Effector memory CD8-positive, alpha-beta T cell (primary cell): ENCODE results near the gene CMSS1.

Source experiments
- ATAC-seq: fragments of 150-1000 bp; cut with Tn5 transposase; replicated peaks from 2 replicates; pipeline ENCODE4 v1.10.0; 2021; ENCODE audit warnings: mild to moderate bottlenecking, moderate library complexity
- DNase-seq, 3 experiments: peaks; one replicate each; pipeline ENCODE4 v3.0.0; 2021
- H3K27ac Mint-ChIP-seq, 2 donors: one replicate each; pipeline ENCODE4 v1.8.0; 2022; ENCODE audit warnings: mild to moderate bottlenecking in 2 of 2, mixed read lengths in 2 of 2, moderate library complexity in 2 of 2
- H3K27me3 Mint-ChIP-seq, 2 donors: one replicate each; pipeline ENCODE4 v1.8.0; 2022; ENCODE audit warnings: mixed read lengths in 2 of 2
- H3K36me3 Mint-ChIP-seq: one replicate; pipeline ENCODE4 v1.8.0; 2022; ENCODE audit warnings: mild to moderate bottlenecking, moderate library complexity, mixed read lengths; ENCODE audit not compliant: insufficient read depth
- H3K4me1 Mint-ChIP-seq, 2 donors: one replicate each; pipeline ENCODE4 v1.8.0; 2022; ENCODE audit warnings: low read depth in 2 of 2, mixed read lengths in 2 of 2
- H3K4me3 Mint-ChIP-seq, 2 donors: one replicate each; pipeline ENCODE4 v1.8.0; 2022; ENCODE audit warnings: mild to moderate bottlenecking in 2 of 2, mixed read lengths in 2 of 2, moderate library complexity in 2 of 2
- H3K9me3 Mint-ChIP-seq, 2 donors: one replicate each; pipeline ENCODE4 v1.8.0; 2022; ENCODE audit warnings: mixed read lengths in 2 of 2

The CMSS1 gene

GRCh38 chr3:99877031-99877579 lies 59.4 kb downstream of the CMSS1 start:
- ATAC-seq (no peak), DNase-seq (no peak)
- Mint-ChIP-seq H3K9me3 (no peaks in the 10 kb centered on the region), H3K36me3 (no peaks in the 10 kb centered on the region), H3K4me3 (no peak overlapping the region), H3K27ac (no peak overlapping the region), H3K4me1 (peaks cover 9 to 10% of the 10 kb centered on the region in 2 donors), H3K27me3 (no peaks in the 10 kb centered on the region)

DNA sequence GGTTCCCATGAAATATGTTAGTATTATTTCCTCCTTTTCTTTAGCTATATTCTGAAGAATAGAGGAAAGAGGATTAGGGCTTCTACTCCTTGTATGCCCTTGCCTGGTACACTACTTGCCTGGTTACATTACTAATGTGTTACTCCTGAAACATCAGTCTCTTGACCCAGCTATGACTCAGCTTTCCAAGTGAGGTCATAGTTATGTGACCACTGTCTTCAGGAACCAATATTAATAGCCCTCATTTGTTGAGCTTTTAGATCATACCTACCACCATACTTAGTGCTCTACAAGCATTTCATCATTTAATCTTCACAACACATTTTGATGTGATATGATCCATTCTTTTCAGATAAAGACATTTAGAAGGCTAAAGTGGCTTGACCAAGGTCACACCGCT lies 60.3 kb downstream of the CMSS1 start:
- no peaks in the 10 kb centered on the region for H3K9me3 Mint-ChIP-seq
- ATAC-seq (no peak), DNase-seq (no peak)
- H3K4me3 Mint-ChIP-seq, result no peak overlapping the region
- H3K4me1 Mint-ChIP-seq, result peaks cover 9 to 10% of the 10 kb centered on the region in 2 donors
- no peaks in the 10 kb centered on the region for H3K36me3 Mint-ChIP-seq
- no peak overlapping the region for H3K27ac Mint-ChIP-seq
- no peaks in the 10 kb centered on the region for H3K27me3 Mint-ChIP-seq

- H3K36me3 Mint-ChIP-seq, result no peaks in the 10 kb centered on the region
- H3K4me3 Mint-ChIP-seq, result no peak overlapping the region
- ATAC-seq (no peak), DNase-seq (no peak)
- H3K4me1 Mint-ChIP-seq, result peaks cover 12 to 21% of the 10 kb centered on the region in 2 donors
- H3K9me3 Mint-ChIP-seq, result no peaks in the 10 kb centered on the region
- no peaks in the 10 kb centered on the region for H3K27me3 Mint-ChIP-seq
- no peak overlapping the region for H3K27ac Mint-ChIP-seq
These were observed 61.6 kb downstream of the CMSS1 start for GRCh38 chr3:99879275-99879674.

DNA sequence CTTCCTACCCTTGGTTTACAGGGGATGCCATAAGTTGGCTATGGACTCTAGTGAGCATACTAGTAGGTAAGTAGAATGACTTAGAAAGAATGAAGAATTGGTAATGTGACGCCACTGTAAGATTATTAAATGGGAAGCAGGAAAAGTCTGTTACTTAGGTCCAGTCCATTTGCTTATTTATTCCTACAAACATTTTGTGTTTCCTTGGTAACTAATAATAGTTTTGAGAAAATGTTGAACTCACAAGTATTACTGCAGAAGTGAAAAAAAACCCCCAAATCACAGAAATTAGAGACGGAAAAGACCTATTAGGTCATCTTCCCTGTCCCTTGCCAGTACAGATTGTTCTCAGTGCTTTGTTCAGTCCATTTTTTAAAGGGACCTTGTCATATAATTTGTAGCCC lies 63.5 kb downstream of the CMSS1 start:
- H3K4me3 Mint-ChIP-seq, result no peak overlapping the region
- H3K27ac Mint-ChIP-seq, result no peak overlapping the region
- peaks cover 22 to 27% of the 10 kb centered on the region in 2 donors for H3K4me1 Mint-ChIP-seq
- H3K9me3 Mint-ChIP-seq, result no peaks in the 10 kb centered on the region
- H3K27me3 Mint-ChIP-seq, result no peaks in the 10 kb centered on the region
- H3K36me3 Mint-ChIP-seq, result no peaks in the 10 kb centered on the region
- ATAC-seq (no peak), DNase-seq (no peak)

- peaks cover 19 to 22% of the 10 kb centered on the region in 2 donors for H3K4me1 Mint-ChIP-seq
- no peak overlapping the region for H3K4me3 Mint-ChIP-seq
- no peak overlapping the region for H3K27ac Mint-ChIP-seq
- ATAC-seq (no peak), DNase-seq (no peak)
- H3K36me3 Mint-ChIP-seq, result no peaks in the 10 kb centered on the region
- H3K9me3 Mint-ChIP-seq, result no peaks in the 10 kb centered on the region
- H3K27me3 Mint-ChIP-seq, result no peaks in the 10 kb centered on the region
These were observed 64.9 kb downstream of the CMSS1 start for GRCh38 chr3:99882436-99883137.

GRCh38 chr3:99883138-99883461 lies 65.4 kb downstream of the CMSS1 start:
- H3K27ac Mint-ChIP-seq, result no peak overlapping the region
- no peaks in the 10 kb centered on the region for H3K27me3 Mint-ChIP-seq
- DNase-seq (no peak), ATAC-seq (no peak)
- H3K9me3 Mint-ChIP-seq, result no peaks in the 10 kb centered on the region
- no peaks in the 10 kb centered on the region for H3K36me3 Mint-ChIP-seq
- H3K4me1 Mint-ChIP-seq, result peaks cover 16 to 22% of the 10 kb centered on the region in 2 donors
- no peak overlapping the region for H3K4me3 Mint-ChIP-seq

DNA sequence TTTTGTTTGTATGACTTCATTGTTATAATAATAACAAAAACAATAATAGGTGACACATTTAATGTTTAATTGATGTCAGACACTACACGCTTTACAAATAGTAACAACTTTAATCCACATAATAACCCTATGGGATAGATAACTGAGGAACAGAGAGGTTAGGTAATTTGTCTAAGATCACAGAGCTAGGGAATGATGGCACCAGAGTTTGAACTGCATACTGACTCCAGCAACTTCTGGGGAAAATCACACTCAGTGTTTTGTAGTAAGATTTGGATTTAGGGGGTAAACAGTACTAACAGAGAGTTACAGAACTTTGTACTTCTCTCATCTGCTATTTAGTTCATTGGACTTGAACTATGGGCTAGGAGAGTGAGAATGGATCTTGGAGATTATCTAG lies 66.0 kb downstream of the CMSS1 start:
- DNase-seq, result no peak
- no peak for ATAC-seq
- Mint-ChIP-seq H3K4me1 (peaks cover 15 to 22% of the 10 kb centered on the region in 2 donors), H3K4me3 (no peak overlapping the region), H3K36me3 (no peaks in the 10 kb centered on the region), H3K27me3 (no peaks in the 10 kb centered on the region), H3K9me3 (no peaks in the 10 kb centered on the region), H3K27ac (no peak overlapping the region)

- no peaks in the 10 kb centered on the region for H3K27me3 Mint-ChIP-seq
- peak overlapping the region in 1 of 2 donors; percentile 2 for H3K27ac Mint-ChIP-seq
- H3K4me1 Mint-ChIP-seq, result peaks cover 13 to 22% of the 10 kb centered on the region in 2 donors
- DNase-seq, result no peak
- no peaks in the 10 kb centered on the region for H3K9me3 Mint-ChIP-seq
- H3K4me3 Mint-ChIP-seq, result no peak overlapping the region
- ATAC-seq, result peak; percentile 41
- no peaks in the 10 kb centered on the region for H3K36me3 Mint-ChIP-seq
These were observed 66.8 kb downstream of the CMSS1 start for GRCh38 chr3:99884484-99884883.

GRCh38 chr3:99885085-99885484 lies 67.4 kb downstream of the CMSS1 start:
- H3K27ac Mint-ChIP-seq, result no peak overlapping the region
- H3K4me3 Mint-ChIP-seq, result no peak overlapping the region
- ATAC-seq, result no peak
- peaks cover 13 to 22% of the 10 kb centered on the region in 2 donors for H3K4me1 Mint-ChIP-seq
- DNase-seq, result no peak
- H3K9me3 Mint-ChIP-seq, result no peaks in the 10 kb centered on the region
- H3K27me3 Mint-ChIP-seq, result no peaks in the 10 kb centered on the region
- H3K36me3 Mint-ChIP-seq, result no peaks in the 10 kb centered on the region

DNA sequence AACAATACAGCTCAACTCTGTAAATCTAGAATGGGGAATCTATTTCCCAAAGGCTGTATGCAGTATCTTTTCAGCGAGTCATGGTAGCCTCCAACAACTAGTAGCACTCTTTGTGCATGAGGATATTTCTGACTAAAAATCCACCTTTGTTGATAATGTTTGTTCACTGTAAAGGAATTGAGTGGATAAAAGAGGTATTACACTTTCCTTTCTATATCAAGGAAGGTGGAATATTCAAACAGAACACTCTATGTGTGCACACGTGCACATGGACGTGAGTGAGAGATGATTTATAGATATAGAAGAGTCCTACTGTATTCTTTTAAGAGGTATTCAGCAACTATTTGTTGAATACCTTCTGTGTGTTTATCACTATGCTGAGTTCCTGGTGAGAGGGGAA lies 68.2 kb downstream of the CMSS1 start:
- H3K9me3 Mint-ChIP-seq, result no peaks in the 10 kb centered on the region
- no peak overlapping the region for H3K4me3 Mint-ChIP-seq
- DNase-seq (no peak), ATAC-seq (no peak)
- H3K27ac Mint-ChIP-seq, result no peak overlapping the region
- peaks cover 13 to 22% of the 10 kb centered on the region in 2 donors for H3K4me1 Mint-ChIP-seq
- no peaks in the 10 kb centered on the region for H3K27me3 Mint-ChIP-seq
- H3K36me3 Mint-ChIP-seq, result no peaks in the 10 kb centered on the region

GRCh38 chr3:99891610-99892285 lies 74.1 kb downstream of the CMSS1 start:
- H3K4me3 Mint-ChIP-seq, result no peak overlapping the region
- ATAC-seq (no peak), DNase-seq (no peak)
- H3K9me3 Mint-ChIP-seq, result no peaks in the 10 kb centered on the region
- H3K36me3 Mint-ChIP-seq, result no peaks in the 10 kb centered on the region
- no peaks in the 10 kb centered on the region for H3K27me3 Mint-ChIP-seq
- H3K4me1 Mint-ChIP-seq, result no peaks in the 10 kb centered on the region
- no peak overlapping the region for H3K27ac Mint-ChIP-seq

- Mint-ChIP-seq H3K4me1 (no peaks in the 10 kb centered on the region), H3K27ac (no peak overlapping the region), H3K4me3 (no peak overlapping the region), H3K9me3 (no peaks in the 10 kb centered on the region), H3K36me3 (no peaks in the 10 kb centered on the region), H3K27me3 (no peaks in the 10 kb centered on the region)
- DNase-seq (no peak), ATAC-seq (no peak)
These were observed 74.7 kb downstream of the CMSS1 start for GRCh38 chr3:99892332-99892731.

GRCh38 chr3:99895131-99895696 lies 77.6 kb downstream of the CMSS1 start:
- no peaks in the 10 kb centered on the region for H3K27me3 Mint-ChIP-seq
- no peak for ATAC-seq

More at GRCh38 chr3:99895131-99895696, 77.6 kb downstream of the CMSS1 start:
- Mint-ChIP-seq H3K4me3 (no peak overlapping the region), H3K36me3 (no peaks in the 10 kb centered on the region), H3K4me1 (no peaks in the 10 kb centered on the region), H3K9me3 (no peaks in the 10 kb centered on the region), H3K27ac (no peak overlapping the region)
- no peak for DNase-seq
